Hepatocyte (in vitro differentiated cells): ENCODE results near the gene OR11H6.

Experiments used
- CTCF ChIP-seq: fragments of 200-600 bp; sonication (generic); IDR thresholded peaks from 2 replicates; pipeline ENCODE4 v1.5.1; 2016; ENCODE audit warnings: antibody characterized with exemption, mild to moderate bottlenecking; ENCODE audit not compliant: poor library complexity
- EZH2 ChIP-seq: fragments of 200-600 bp; sonication (generic); IDR thresholded peaks from 2 replicates; pipeline ENCODE4 v1.6.1; 2016; ENCODE audit warnings: antibody characterized with exemption, mild to moderate bottlenecking, borderline replicate concordance

GRCh38 chr14:20177433-20177974 is 46.0 kb upstream of the OR11H6 start:
- TF ChIP-seq CTCF (no peak), EZH2 (no peak)
